Activated CD4-positive, alpha-beta T cell treated with anti-CD3 and anti-CD28 coated beads, Interleukin-2, amount 50 U/mL, for 48 hours (primary cell): ENCODE data around the gene IFI6.
A peak's percentile ranks its signal among the peaks of the same experiment; 100 is the strongest.
"Not testable (repeated sequence)": the region's sequence is repeated elsewhere in the genome, so short reads cannot be mapped to it uniquely, and the experiment has no call there.

Experiments used
- DNase-seq, 2 experiments: peaks; one replicate each; pipeline ENCODE4 v3.0.0-alpha.2; 2020

Gene IFI6

GRCh38 chr1:27626031-27626935 is 45.7 kb downstream of the IFI6 start:
- no peak for DNase-seq

GRCh38 chr1:27624467-27625178 is 47.4 kb downstream of the IFI6 start:
- DNase-seq = no peak

- DNase-seq = no peak
Observed at GRCh38 chr1:27623327-27624212, 48.4 kb downstream of the IFI6 start.

GRCh38 chr1:27622828-27623227 is 49.2 kb downstream of the IFI6 start:
- no peak for DNase-seq

- no peak for DNase-seq
Observed at GRCh38 chr1:27621051-27621920, 50.7 kb downstream of the IFI6 start.

- DNase-seq = not testable (repeated sequence)
Observed at GRCh38 chr1:27619782-27620438, 52.1 kb downstream of the IFI6 start.

- DNase-seq = peak; percentile 17 to 26
Observed at GRCh38 chr1:27618341-27619082, 53.5 kb downstream of the IFI6 start.

- DNase-seq = no peak
Observed at GRCh38 chr1:27617420-27617819, 54.6 kb downstream of the IFI6 start.

GRCh38 chr1:27616441-27616840 is 55.6 kb downstream of the IFI6 start:
- DNase-seq = no peak
